Measurements from ENCODE around the gene TENM3.

Gene TENM3

DNA sequence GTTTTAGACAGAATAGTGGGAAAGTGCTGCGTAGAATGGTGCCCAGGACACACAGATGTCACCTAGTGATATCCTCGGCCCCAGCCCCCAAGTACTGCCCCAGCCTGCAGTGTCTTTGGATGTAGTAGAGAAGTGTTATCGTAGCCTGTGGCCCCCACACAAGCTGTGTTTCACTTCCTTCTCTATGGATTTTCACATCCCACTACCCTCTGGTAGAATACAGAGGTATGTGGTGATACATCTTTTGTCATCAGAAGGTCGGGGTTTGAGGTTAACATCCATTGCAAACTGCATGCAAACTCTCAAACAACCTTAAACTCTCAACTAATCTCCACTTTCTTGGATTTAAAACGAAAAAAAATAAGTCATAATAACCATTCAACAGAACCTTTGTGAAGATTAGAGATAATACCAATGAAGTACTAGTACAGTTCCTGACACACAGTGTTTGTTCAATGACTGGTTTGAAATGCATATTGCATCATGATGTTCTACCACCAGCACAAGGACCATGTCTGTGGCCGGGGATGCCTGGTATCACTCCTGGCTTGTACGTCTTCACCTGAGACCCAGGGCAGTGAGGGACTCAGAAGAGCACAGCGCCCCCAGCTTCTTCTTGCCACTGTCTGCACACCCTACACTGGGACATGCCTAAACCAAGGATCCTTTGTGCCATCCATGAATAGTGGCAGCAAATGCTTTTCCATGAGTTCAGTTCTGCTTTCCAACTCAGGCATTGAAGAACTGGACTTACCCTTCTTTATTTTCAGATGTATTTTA lies 406.7 kb downstream of the TENM3 start:
- in situ Hi-C loops (cut with MboI; ENCODE audit: low sequenced_read_pairs) = no loop called here

DNA sequence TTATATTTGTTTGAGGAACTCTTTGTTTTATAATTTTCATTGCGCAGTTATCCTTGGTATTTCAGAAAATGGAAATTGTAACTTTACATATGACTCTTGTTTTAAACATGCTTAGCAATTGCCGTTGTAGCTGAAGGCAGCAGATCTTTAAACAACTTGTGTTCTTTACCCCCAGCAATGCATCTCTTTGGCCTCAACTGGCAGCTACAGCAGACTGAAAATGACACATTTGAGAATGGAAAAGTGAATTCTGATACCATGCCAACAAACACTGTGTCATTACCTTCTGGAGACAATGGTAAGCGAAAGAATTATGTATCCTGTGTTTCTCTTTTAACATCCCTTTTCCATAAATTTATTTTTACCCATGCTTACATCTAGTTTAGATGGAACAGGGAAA lies 410.4 kb downstream of the TENM3 start:
- in situ Hi-C loops (cut with MboI; ENCODE audit: low sequenced_read_pairs) = no loop called here

DNA sequence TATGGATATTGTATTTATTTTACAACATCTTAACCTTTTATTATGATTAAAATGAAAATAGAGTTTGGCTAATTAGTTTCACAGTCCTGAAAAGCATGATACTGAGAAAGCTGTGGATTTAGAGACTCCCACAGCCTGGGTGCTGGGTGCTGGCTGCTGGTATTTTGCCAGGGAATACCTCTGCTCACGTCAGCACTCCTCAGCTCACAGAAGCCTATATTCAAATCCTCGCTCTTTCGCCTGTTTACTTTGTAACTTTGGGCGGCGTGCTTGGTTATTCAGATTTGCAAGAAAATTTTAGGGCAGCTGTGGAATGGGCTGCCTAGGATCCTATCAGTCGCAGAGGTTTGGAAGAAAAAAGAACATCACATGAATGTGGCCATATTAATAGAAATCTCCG lies 412.1 kb downstream of the TENM3 start:
- in situ Hi-C loops (cut with MboI; ENCODE audit: low sequenced_read_pairs) = no loop called here

DNA sequence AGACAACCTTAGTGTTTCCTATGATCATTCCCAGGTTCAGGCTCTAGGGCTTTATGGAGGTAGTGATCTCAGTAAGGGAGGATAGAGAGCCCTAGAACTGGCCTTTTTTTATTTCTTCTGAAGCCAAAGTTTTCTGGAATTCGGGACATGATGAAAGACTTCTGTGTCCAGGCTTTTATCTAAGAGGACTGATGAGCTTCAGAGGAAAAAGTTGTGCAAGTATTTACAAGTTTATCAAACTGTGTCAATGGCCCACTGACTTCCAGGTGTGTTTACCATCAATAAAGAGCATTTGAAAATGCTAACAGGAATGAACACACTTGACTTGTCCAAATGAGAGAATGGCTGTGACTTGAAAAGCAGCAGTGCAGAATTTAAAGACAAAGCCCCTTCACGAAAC lies 419.3 kb downstream of the TENM3 start:
- in situ Hi-C loops (cut with MboI; ENCODE audit: low sequenced_read_pairs) = no loop called here

DNA sequence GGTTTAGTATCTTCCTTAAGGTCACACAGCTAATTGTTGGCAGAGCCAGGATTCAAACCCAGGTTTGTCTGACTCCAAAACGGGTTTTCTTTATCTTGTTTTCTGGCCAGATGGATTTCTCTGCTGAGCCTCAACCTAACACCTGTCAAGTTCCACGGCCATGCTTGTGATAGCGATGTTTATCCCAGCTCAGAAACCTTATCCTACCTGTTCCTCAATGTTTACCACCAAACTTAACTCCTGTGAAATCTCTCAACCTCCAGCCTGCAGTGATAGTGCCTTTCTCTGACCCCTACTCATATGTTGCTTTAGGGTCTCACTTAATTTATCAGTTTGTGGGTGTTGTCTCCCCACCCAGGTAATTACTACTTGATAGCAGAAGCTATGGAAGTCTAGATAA lies 428.0 kb downstream of the TENM3 start:
- in situ Hi-C loops (cut with MboI; ENCODE audit: low sequenced_read_pairs) = no loop called here

DNA sequence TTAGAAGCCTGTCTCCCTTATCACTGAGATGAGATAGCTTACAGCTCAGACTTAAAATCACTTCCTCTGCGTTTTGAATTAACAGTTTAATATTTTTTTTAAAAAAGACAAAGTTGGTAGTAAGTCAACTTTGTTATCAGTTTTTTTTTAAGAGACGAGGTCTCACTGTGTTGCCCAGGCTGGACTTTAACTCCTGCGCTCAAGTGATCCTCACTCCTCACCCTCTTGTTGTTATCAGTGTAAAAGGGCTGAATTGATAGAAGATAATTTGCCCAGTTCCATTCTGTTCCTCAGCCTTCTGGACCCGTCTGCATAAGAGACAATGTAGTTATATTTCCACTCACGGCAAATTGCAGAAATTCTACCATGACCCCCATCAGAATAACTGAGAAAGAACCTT lies 428.5 kb downstream of the TENM3 start:
- in situ Hi-C loops (cut with MboI; ENCODE audit: low sequenced_read_pairs) = no loop called here

DNA sequence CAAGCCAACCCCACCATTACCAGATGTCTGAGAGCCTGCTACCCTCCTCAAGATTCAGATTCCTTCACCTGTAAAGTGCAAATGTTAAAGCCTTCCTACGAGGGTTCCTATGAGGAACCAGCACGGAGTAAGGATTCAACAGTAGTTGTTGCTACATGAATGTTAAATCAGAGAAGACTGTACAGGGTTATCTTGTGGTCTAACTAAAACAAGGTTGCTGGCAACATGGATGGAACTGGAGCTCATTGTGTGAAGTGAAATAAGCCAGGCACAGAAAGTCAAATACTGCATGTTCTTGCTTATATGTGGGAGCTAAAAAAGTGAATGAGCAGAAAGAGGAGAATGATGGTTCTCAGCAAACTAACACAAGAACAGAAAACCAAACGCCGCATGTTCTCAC lies 435.4 kb downstream of the TENM3 start:
- in situ Hi-C loops (cut with MboI; ENCODE audit: low sequenced_read_pairs) = no loop called here

DNA sequence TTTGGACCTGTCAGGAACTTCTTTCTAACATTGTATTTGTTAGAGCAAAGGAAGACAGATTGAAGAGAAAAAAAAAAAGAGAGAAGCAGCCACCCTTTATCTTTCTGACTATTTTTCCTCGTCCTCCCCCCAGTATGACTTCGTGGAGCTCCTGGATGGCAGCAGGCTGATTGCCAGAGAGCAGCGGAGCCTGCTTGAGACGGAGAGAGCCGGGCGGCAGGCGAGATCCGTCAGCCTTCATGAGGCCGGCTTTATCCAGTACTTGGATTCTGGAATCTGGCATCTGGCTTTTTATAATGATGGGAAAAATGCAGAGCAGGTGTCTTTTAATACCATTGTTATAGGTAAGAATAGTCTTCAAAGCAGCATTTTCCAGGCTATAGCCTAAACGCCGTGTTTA lies 436.3 kb downstream of the TENM3 start:
- in situ Hi-C loops (cut with MboI; ENCODE audit: low sequenced_read_pairs) = no loop called here

DNA sequence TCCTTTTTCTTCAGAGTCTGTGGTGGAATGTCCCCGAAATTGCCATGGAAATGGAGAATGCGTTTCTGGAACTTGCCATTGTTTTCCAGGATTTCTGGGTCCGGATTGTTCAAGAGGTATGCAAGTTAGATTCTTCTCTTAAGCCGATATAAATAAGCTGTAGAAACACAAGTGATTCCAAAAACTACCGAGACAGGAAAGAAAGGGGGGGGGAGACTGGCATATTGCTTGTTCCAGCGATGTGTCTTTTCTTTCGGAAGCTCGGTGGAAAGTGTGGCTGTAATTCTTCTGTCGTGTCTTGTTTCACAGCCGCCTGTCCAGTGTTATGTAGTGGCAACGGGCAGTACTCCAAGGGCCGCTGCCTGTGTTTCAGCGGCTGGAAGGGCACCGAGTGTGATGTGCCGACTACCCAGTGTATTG lies 437.0 kb downstream of the TENM3 start:
- in situ Hi-C loops (cut with MboI; ENCODE audit: low sequenced_read_pairs) = no loop called here

DNA sequence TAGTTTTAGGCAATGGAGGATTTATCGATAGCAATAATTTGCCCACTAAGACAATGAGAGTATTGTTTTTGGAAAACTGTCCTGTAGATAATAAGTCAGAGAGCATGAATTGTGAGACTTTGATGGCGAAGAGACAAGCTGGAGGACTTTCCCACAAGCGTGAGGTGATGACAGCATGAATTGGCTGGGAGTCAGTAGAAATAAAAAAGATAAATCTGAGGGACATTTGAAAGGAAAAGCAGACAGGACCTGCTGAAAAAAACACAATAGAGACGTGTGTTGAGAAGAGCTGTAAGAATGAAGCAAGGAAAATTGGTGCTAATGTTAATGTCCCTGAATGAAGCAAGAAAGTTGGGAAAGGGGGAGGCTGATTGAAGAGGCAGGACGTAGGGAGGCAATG lies 440.5 kb downstream of the TENM3 start:
- in situ Hi-C loops (cut with MboI; ENCODE audit: low sequenced_read_pairs) = no loop called here

DNA sequence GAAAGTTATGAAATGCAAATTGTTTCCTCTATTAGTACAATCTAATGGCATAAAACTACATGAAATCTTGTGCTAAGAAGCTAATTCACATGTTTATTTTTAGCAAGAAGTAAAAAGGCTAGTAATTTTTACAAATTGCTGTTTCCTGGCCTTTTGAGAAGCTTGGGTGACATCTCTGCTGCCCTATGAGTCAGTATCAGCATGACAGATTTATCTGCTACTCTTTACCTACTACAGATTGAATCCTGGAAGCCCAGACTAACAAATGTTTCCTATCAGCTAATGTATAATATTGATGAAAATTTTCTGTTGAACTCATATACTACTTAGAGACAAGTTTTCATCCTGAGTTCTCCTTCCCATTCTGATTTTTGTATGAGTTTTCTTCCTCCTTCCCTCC lies 441.6 kb downstream of the TENM3 start:
- in situ Hi-C loops (cut with MboI; ENCODE audit: low sequenced_read_pairs) = no loop called here

DNA sequence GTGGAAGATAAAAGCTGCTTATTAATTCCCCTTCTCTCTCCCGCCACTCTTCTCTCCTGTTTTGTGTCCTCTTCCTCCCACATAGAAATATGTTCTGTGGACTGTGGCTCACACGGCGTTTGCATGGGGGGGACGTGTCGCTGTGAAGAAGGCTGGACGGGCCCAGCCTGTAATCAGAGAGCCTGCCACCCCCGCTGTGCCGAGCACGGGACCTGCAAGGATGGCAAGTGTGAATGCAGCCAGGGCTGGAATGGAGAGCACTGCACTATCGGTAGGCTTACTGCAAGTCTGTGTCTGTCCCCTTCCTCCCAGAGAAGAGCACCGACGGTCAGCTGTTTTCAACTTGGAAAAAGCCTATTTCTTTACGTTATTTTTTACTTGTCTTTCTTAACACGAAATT lies 444.9 kb downstream of the TENM3 start:
- in situ Hi-C loops (cut with MboI; ENCODE audit: low sequenced_read_pairs) = no loop called here

DNA sequence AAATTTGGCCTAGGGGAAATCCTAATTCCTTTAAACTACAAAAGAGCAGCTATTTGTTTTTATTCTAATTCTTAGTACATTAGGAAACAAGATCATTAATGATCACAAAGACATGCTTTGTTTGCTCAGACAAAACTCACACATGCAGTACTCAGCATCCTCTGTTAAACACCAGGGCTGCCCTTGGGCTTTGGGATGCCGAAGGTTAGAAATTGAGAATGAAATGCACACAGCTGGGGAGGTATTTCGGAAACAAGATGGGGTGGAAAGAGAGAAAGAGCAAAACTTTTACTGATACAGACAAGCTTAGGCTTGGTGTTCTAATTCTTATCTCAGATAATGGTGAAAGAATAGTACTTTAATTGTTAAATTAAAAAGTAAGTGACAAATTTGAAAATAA lies 451.3 kb downstream of the TENM3 start:
- in situ Hi-C loops (cut with MboI; ENCODE audit: low sequenced_read_pairs) = no loop called here

DNA sequence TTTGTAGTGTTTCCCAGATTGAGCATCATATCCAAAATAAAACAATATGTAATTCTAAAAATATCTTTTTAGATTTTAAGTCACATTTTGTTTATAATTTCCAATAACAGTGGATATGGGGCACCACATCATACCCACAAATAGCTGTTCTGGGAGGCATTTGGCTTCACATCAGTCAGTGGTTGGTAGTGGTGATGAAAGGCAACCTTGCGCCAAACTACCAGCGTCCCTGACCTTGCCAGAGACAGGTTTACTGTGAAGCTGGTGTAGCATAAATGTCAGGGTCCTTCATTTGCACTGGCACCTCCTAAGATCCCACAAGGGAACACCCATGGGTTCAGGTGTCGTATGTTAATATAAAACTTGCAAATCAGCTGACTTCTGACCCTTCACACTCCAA lies 451.8 kb downstream of the TENM3 start:
- in situ Hi-C loops (cut with MboI; ENCODE audit: low sequenced_read_pairs) = no loop called here

DNA sequence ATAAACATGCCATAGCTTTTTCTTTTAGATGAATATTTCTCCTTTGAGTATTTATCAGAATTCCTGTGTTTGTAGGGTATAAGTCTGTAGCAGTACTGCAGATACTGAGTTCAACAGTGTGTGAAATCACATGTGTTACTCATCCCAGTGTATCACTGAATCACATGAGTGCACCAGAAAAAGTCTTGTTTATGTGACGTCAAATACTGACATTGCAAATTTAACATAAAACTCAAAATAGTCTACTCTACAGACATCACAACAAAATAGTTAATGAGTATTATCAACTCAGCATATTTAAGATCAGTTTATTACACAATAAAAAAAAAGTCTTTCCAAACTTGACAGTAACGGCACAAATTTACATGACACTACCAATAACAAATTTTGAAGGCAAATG lies 452.6 kb downstream of the TENM3 start:
- in situ Hi-C loops (cut with MboI; ENCODE audit: low sequenced_read_pairs) = no loop called here

DNA sequence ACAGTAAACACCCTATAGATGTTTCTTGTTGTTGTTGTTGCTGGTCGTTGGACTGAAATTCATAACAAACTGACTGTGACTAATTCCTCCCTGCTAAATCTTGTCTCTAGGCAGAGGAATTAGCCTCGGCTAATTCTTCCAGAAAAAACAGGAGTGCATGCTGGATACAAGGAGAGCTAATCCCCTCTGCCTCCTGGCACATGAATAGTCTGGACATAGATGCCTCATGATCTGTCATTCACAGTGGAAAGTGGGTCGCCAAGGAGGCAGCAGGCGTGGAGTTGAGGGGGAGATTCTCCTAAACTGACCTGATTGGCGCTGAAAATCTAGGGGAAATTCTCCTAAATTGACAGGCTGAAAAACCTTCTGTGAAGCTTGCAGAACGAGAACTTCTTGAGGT lies 453.9 kb downstream of the TENM3 start:
- in situ Hi-C loops (cut with MboI; ENCODE audit: low sequenced_read_pairs) = no loop called here

DNA sequence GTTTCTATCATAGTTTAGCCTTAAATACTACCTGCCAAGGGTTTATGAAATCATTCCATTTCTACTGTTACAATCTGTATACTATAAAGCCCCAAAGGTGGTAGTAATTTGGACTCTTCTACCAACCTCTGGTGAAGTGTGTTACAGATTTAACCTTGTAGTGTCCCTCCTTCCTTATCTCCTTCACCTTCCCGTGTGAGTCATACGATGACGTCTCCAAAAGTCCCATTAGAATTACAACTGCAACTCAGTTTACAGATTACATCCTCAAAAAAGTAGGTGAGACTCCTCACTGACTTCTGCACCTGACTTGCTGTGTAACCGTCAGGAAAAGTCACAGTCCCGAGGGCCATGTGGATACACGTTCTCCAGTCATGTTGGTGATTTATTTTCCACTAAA lies 455.0 kb downstream of the TENM3 start:
- in situ Hi-C loops (cut with MboI; ENCODE audit: low sequenced_read_pairs) = no loop called here

DNA sequence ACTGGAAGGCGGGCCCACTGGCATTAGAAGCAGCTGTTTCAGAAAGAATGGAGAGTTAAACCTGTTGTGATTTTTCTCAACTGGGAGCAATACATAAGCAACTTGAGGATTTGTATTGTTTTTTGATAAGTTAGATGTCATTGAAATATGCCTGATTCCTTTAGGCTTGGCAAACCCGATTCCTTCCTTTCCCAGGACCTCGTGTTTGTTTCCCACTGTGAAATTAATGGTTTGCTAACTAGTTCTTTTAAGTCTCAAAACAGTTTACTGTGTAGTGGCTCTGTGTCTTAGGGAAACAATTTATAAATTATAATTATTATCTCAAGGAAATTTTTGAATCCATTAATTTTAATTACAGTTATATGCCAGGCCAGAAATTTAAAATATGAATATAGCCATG lies 456.0 kb downstream of the TENM3 start:
- in situ Hi-C loops (cut with MboI; ENCODE audit: low sequenced_read_pairs) = no loop called here

DNA sequence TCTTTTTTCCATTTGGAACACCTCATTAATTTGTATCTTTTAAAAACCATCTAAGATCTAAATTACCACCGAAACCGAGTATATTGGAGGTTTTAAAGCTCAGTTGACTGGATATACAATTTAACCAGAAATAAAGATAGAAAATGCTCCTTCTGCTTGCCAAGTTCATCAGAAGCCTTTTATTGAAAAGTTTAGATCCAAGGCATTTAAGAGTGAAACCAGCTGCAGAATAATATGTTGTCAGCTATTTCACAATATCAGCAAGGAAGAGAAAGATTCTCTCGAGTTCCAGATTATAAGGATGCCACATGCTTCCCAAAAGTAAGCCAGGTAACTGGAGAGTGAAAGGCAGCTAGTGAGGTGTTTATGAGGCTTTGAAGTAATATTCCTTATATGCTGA lies 456.6 kb downstream of the TENM3 start:
- in situ Hi-C loops (cut with MboI; ENCODE audit: low sequenced_read_pairs) = no loop called here

DNA sequence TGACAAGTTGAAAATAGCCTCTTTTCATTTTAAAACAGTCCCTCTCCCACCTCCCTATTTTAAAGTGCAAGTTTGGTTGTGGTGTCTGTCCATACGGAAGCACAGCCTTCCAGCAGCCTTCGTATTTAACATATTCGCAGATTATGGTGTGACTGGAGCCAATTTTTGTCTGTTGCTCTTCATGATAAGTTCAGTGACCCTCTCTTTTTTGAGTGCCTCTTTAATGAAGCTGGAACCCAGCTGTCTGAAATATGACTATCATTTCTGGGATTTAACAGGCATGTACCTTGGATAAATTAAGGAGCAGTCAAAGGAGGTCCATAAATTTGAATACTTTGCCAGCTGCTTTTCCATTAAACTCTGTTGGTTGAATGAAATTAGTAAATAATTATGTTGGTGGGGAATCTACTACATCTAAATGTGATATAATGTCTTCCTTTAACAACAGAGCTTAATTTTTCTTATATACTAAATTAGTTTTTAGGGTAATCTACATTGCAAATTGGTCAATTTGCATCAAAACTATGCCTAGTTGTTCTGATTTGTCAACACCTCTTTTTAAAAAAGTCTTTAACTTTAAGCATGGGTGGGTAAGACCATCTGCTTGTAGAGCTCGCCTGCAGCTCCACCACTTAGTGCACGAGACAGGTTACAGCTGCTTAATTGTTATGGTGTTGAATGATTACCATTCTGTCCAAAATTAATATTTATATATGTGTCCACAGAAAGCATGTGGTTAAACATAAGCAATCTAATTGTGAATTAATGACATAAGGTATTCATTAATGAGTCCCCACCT lies 457.4 kb downstream of the TENM3 start:
- in situ Hi-C loops (cut with MboI; ENCODE audit: low sequenced_read_pairs) = no loop called here

DNA sequence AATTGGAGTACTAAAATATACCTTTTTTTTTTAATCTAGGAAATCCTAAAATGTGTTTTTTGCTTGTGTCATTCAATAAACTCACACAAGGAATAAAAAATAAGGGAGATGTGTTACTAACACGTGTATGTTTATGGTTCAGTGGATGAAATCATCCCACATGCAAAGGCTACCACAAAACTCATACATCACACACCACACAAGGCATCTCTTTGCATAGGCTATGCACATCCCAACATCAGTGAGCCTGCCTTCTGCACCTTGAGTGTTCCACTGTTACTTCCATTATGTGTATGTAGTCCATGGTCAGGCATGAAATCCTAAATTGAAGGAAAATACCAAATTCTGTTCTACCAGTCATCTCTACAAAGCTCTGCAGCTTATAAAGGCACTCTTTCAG lies 460.9 kb downstream of the TENM3 start:
- in situ Hi-C loops (cut with MboI; ENCODE audit: low sequenced_read_pairs) = no loop called here

DNA sequence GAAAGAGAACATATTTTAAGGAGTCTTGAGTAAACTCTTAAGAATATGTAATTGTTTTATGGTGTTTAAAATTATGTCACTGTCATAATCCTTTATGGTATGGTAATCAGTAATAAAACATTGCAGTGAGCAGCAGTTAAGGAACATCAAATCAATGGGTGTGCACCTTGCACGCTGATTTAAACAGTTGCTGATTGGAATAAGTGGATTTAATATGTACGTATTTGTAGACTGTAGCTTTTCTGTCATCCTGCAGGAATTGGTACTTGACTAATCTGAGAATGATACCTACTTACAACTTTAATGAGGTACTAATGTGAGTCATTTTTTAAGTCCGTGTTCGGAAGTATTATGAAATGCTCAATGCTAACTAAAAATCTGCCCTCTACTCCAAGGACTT lies 461.7 kb downstream of the TENM3 start:
- in situ Hi-C loops (cut with MboI; ENCODE audit: low sequenced_read_pairs) = no loop called here

DNA sequence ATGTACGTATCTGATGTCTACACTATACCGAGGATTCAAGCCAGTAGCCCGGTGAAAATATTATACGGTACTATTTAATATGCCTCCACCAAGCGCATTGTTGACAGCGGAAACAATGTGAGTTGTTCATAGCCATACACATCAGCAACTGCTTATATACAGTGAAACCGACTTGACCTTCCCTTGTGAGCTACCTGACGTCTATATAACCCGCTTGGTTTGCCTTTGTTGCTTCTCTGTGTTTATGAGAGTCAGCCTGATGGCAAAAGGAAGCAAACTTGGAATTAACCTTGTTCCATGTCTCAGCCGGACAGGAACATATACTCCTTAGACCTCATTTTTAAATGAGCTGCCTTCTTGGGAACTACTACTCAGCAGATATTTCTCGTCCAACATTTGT lies 462.2 kb downstream of the TENM3 start:
- in situ Hi-C loops (cut with MboI; ENCODE audit: low sequenced_read_pairs) = no loop called here
